SK-N-SH treated with all-trans-retinoic acid at 6 μM for 48 hours (cell line): ENCODE data around the gene PTPRD.

ENCODE experiments used
- ATAC-seq: fragments of 200-7000 bp; cut with Tn5 transposase; 3 replicates; pipeline ENCODE4 v1.9.1; 2020; ENCODE audit warnings: mild to moderate bottlenecking, moderate library complexity
- ARNTL ChIP-seq: fragments of 450-650 bp; formaldehyde crosslinking; IDR thresholded peaks from 2 replicates; pipeline ENCODE4 v1.5.0; 2020; ENCODE audit warnings: low read depth, mild to moderate bottlenecking, moderate library complexity, borderline replicate concordance
- CREB5 ChIP-seq: fragments of 250-450 bp; sonication (Bioruptor Pico); IDR thresholded peaks from 2 replicates; pipeline ENCODE4 v1.5.1; 2020; ENCODE audit warnings: low read depth, mild to moderate bottlenecking, moderate library complexity
- CSDC2 ChIP-seq: fragments of 250-450 bp; sonication (Bioruptor Pico); IDR thresholded peaks from 2 replicates; pipeline ENCODE4 v1.5.0; 2020; ENCODE audit warnings: mild to moderate bottlenecking, moderate library complexity
- ESRRG ChIP-seq: fragments of 250-450 bp; sonication (Bioruptor Pico); IDR thresholded peaks from 2 replicates; pipeline ENCODE4 v1.6.1; 2021; ENCODE audit warnings: mild to moderate bottlenecking
- GLIS3 ChIP-seq: fragments of 250-450 bp; sonication (Bioruptor Pico); IDR thresholded peaks from 2 replicates; pipeline ENCODE4 v1.5.0; 2020; ENCODE audit warnings: mild to moderate bottlenecking, moderate library complexity
- ISL1 ChIP-seq: fragments of 250-450 bp; sonication (Bioruptor Pico); IDR thresholded peaks from 2 replicates; pipeline ENCODE4 v2.1.2; 2022; ENCODE audit warnings: mild to moderate bottlenecking, moderate library complexity
- OSR1 ChIP-seq: fragments of 250-450 bp; sonication (Bioruptor Pico); IDR thresholded peaks from 2 replicates; pipeline ENCODE4 v1.8.0; 2022; ENCODE audit warnings: moderate library complexity, mild to moderate bottlenecking, inconsistent platforms
- PATZ1 ChIP-seq: fragments of 250-450 bp; sonication (Bioruptor Pico); IDR thresholded peaks from 2 replicates; pipeline ENCODE4 v1.8.0; 2020; ENCODE audit warnings: mild to moderate bottlenecking, moderate library complexity, borderline replicate concordance
- RARB ChIP-seq: fragments of 250-450 bp; sonication (Bioruptor Pico); IDR thresholded peaks from 2 replicates; pipeline ENCODE4 v1.8.0; 2021; ENCODE audit warnings: mild to moderate bottlenecking, moderate library complexity
- SNAI2 ChIP-seq: fragments of 250-450 bp; sonication (Bioruptor Pico); IDR thresholded peaks from 2 replicates; pipeline ENCODE4 v1.5.0; 2020; ENCODE audit warnings: mild to moderate bottlenecking, moderate library complexity
- TCF4 ChIP-seq: fragments of 250-450 bp; sonication (Bioruptor Pico); IDR thresholded peaks from 2 replicates; pipeline ENCODE4 v1.8.0; 2021; ENCODE audit warnings: mild to moderate bottlenecking, moderate library complexity, borderline replicate concordance
- TOX ChIP-seq: fragments of 250-450 bp; sonication (Bioruptor Pico); IDR thresholded peaks from 2 replicates; pipeline ENCODE4 v1.8.0; 2021; ENCODE audit warnings: mild to moderate bottlenecking, moderate library complexity, borderline replicate concordance
- TSHZ2 ChIP-seq: fragments of 250-450 bp; sonication (Bioruptor Pico); IDR thresholded peaks from 2 replicates; pipeline ENCODE4 v1.5.0; 2020; ENCODE audit warnings: mild to moderate bottlenecking, moderate library complexity
- ZC3H10 ChIP-seq: fragments of 250-450 bp; sonication (Bioruptor Pico); IDR thresholded peaks from 2 replicates; pipeline ENCODE4 v1.5.1; 2021; ENCODE audit warnings: mild to moderate bottlenecking, moderate library complexity
- ZFP3 ChIP-seq: fragments of 250-450 bp; sonication (Bioruptor Pico); IDR thresholded peaks from 2 replicates; pipeline ENCODE4 v1.5.0; 2020; ENCODE audit warnings: mild to moderate bottlenecking, moderate library complexity
- ZFP30 ChIP-seq: fragments of 450-650 bp; formaldehyde crosslinking; IDR thresholded peaks from 2 replicates; pipeline ENCODE4 v1.5.0; 2022; ENCODE audit warnings: mild to moderate bottlenecking, moderate library complexity
- ZNF565 ChIP-seq: fragments of 450-650 bp; formaldehyde crosslinking; conservative IDR thresholded peaks from 2 replicates; pipeline ENCODE4 v1.5.0; 2020; ENCODE audit warnings: low read depth, mild to moderate bottlenecking, moderate library complexity
- ZNF70 ChIP-seq: fragments of 450-650 bp; formaldehyde crosslinking; IDR thresholded peaks from 2 replicates; pipeline ENCODE4 v1.5.0; 2020; ENCODE audit warnings: mild to moderate bottlenecking, moderate library complexity
- ZNF8 ChIP-seq: fragments of 450-650 bp; formaldehyde crosslinking; IDR thresholded peaks from 2 replicates; pipeline ENCODE4 v1.5.0; 2020; ENCODE audit warnings: mild to moderate bottlenecking, moderate library complexity
- TF ChIP-seq, protein P1 (sequence below): fragments of 250-450 bp; sonication (Bioruptor Pico); IDR thresholded peaks from 2 replicates; pipeline ENCODE4 v1.5.1; 2021; ENCODE audit warnings: mild to moderate bottlenecking, moderate library complexity
- TF ChIP-seq, protein P2 (sequence below): fragments of 250-450 bp; sonication (Bioruptor Pico); IDR thresholded peaks from 2 replicates; pipeline ENCODE4 v1.8.0; 2021; ENCODE audit warnings: low read depth, mild to moderate bottlenecking, moderate library complexity, borderline replicate concordance

The PTPRD gene

DNA sequence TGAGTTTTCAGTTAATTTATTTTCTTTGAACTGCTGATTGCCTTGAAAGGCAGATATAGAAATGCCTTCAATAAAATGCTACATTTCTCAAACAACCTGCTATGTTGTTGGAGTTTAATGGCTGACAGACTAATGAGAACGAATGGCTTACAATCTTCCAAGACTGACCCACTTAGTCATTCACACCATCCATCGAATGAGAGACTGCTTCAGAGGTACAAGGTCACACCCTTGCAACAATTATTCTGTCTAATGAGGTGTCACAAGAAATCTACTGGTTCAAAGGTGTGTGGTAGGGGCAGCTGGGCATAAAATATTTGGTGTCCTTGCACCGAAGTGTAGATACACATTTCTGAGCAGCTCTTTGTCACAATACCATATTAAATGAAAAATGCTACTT, 18.3 kb downstream of the PTPRD start:
- no peak for ATAC-seq
- TF ChIP-seq PATZ1 (CRISPR knock-in tag) (no peak), OSR1 (CRISPR knock-in tag) (no peak), ESRRG (CRISPR knock-in tag) (no peak), ZFP3 (CRISPR knock-in tag) (no peak), SNAI2 (CRISPR knock-in tag) (no peak), ZC3H10 (CRISPR knock-in tag) (no peak), TSHZ2 (CRISPR knock-in tag) (no peak), CSDC2 (CRISPR knock-in tag) (no peak), RARB (no peak), TOX (CRISPR knock-in tag) (no peak), ZNF8 (CRISPR knock-in tag) (no peak), CREB5 (no peak), ISL1 (CRISPR knock-in tag) (no peak), TCF4 (CRISPR knock-in tag) (no peak)

GRCh38 chr9:10586407-10586806, 26.4 kb downstream of the PTPRD start:
- TF ChIP-seq ZFP30 (no peak), GLIS3 (CRISPR knock-in tag) (no peak), ISL1 (CRISPR knock-in tag) (no peak), RARB (no peak), TSHZ2 (CRISPR knock-in tag) (no peak), ARNTL (CRISPR knock-in tag) (no peak), ZNF8 (CRISPR knock-in tag) (no peak), TOX (CRISPR knock-in tag) (no peak), SNAI2 (CRISPR knock-in tag) (no peak), ZNF70 (no peak), TCF4 (CRISPR knock-in tag) (no peak), ZC3H10 (CRISPR knock-in tag) (no peak), ZNF565 (CRISPR knock-in tag) (no peak)
- TF ChIP-seq, protein P1, sequence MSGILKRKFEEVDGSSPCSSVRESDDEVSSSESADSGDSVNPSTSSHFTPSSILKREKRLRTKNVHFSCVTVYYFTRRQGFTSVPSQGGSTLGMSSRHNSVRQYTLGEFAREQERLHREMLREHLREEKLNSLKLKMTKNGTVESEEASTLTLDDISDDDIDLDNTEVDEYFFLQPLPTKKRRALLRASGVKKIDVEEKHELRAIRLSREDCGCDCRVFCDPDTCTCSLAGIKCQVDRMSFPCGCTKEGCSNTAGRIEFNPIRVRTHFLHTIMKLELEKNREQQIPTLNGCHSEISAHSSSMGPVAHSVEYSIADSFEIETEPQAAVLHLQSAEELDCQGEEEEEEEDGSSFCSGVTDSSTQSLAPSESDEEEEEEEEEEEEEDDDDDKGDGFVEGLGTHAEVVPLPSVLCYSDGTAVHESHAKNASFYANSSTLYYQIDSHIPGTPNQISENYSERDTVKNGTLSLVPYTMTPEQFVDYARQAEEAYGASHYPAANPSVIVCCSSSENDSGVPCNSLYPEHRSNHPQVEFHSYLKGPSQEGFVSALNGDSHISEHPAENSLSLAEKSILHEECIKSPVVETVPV (CRISPR knock-in tag), result no peak
- TF ChIP-seq, protein P2, sequence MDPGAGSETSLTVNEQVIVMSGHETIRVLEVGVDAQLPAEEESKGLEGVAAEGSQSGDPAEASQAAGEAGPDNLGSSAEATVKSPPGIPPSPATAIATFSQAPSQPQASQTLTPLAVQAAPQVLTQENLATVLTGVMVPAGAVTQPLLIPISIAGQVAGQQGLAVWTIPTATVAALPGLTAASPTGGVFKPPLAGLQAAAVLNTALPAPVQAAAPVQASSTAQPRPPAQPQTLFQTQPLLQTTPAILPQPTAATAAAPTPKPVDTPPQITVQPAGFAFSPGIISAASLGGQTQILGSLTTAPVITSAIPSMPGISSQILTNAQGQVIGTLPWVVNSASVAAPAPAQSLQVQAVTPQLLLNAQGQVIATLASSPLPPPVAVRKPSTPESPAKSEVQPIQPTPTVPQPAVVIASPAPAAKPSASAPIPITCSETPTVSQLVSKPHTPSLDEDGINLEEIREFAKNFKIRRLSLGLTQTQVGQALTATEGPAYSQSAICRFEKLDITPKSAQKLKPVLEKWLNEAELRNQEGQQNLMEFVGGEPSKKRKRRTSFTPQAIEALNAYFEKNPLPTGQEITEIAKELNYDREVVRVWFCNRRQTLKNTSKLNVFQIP (CRISPR knock-in tag), result no peak
- no peak for ATAC-seq
